HG02885 (cell line): ENCODE data around the gene IQGAP2.
"Not testable (repeated sequence)": the region's sequence is repeated elsewhere in the genome, so short reads cannot be mapped to it uniquely, and the experiment has no call there.

Experiments
- ATAC-seq: cut with Tn5 transposase; IDR thresholded peaks from one replicate; pipeline ENCODE4 v1.9.1; 2021; ENCODE audit warnings: mild to moderate bottlenecking; ENCODE audit not compliant: unreplicated experiment, poor library complexity

Gene IQGAP2

GRCh38 chr5:76728965-76729364 lies 325.9 kb downstream of the IQGAP2 start:
- no peak for ATAC-seq

GRCh38 chr5:76729373-76730290 lies 326.5 kb downstream of the IQGAP2 start:
- ATAC-seq, result no peak

- peak; percentile 23 for ATAC-seq
Observed at GRCh38 chr5:76732405-76733048, 329.4 kb downstream of the IQGAP2 start.

- ATAC-seq, result peak; percentile 90
Observed at GRCh38 chr5:76733049-76733417, 329.9 kb downstream of the IQGAP2 start.

- no peak for ATAC-seq
Observed at GRCh38 chr5:76735762-76736545, 332.9 kb downstream of the IQGAP2 start.

GRCh38 chr5:76736679-76737556 lies 333.8 kb downstream of the IQGAP2 start:
- peak; percentile 21 for ATAC-seq

GRCh38 chr5:76737846-76738245 lies 334.8 kb downstream of the IQGAP2 start:
- ATAC-seq, result no peak

GRCh38 chr5:76741506-76741905 lies 338.4 kb downstream of the IQGAP2 start:
- not testable (repeated sequence) for ATAC-seq

- ATAC-seq, result no peak
Observed at GRCh38 chr5:76742583-76742982, 339.5 kb downstream of the IQGAP2 start.

- ATAC-seq, result no peak
Observed at GRCh38 chr5:76744632-76745031, 341.5 kb downstream of the IQGAP2 start.

GRCh38 chr5:76745670-76746069 lies 342.6 kb downstream of the IQGAP2 start:
- no peak for ATAC-seq

GRCh38 chr5:76746677-76747076 lies 343.6 kb downstream of the IQGAP2 start:
- no peak for ATAC-seq

- no peak for ATAC-seq
Observed at GRCh38 chr5:76747706-76748105, 344.6 kb downstream of the IQGAP2 start.

- ATAC-seq, result no peak
Observed at GRCh38 chr5:76751291-76751690, 348.2 kb downstream of the IQGAP2 start.

GRCh38 chr5:76754668-76755078 lies 351.6 kb downstream of the IQGAP2 start:
- ATAC-seq, result no peak

GRCh38 chr5:76755779-76756637 lies 352.9 kb downstream of the IQGAP2 start:
- ATAC-seq, result no peak

GRCh38 chr5:76757049-76757448 lies 354.0 kb downstream of the IQGAP2 start:
- ATAC-seq, result no peak
